ENCODE results near the gene RPUSD3. TPM values are rescaled to one million over a fixed set of nuclear protein-coding genes. Genes with fewer than 3 reads are reported as not detected.

Gene RPUSD3
- total RNA-seq, 1 experiment from 2014 or later = 46.9 TPM

DNA sequence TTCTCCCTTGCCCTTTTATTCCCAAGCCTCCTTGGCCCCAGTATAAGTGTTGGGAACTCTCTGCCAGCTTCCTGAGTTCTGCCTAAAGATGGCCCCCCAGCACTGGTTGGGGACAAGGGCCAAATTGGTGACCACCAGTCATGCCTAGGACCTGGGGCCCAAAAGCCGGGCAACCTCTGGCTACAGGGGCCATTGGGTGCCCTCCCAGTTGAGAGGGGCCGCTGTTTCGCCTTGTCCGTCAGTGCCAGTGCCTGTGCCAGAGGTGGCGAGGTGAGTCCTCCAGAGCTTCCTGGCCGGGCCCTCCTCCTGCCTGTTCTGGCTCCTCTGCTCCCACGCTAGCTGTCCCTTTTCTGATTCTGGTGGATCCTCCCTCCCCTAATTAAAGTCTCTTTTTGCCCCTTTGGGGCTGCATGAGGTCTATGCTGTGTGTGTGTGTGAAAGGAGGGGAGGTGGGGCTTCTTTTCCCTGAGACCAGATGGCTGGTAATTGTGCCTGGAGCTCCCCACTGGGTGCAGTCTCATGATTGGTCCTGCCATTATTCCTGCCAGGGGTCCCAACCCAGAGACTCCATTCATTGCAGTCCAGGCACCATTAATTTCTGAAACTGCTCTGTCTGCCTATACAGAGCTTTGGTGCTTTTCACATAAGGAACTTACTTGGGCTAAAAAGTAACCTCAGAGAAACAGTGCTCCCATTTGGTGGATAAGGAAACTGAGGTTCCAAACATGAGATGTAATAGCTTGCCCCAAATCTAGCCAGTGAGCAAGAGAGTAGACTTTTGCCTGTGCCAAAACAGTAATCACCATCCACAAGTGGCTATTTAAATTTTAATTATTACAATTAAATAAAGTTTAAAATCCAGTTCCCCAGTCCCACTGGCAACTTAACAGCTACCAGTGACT is 36.9 kb downstream of the RPUSD3 start:
- Histone ChIP-seq H3K4me3 (ENCODE audit: low read depth, low read length, poor library complexity, severe bottlenecking) (no peak overlapping the region), H3K27me3 (replicated peaks; ENCODE audit: insufficient read depth, low read depth, low read length, poor library complexity) (no peaks in the 10 kb centered on the region), H3K27ac (ENCODE audit: low read depth, low read length, poor library complexity, severe bottlenecking) (peak overlapping the region; percentile 21), H3K9me3 (ENCODE audit: low read depth, low read length, poor library complexity, severe bottlenecking) (no peaks in the 10 kb centered on the region), H3K36me3 (ENCODE audit: insufficient read depth, low read length, poor library complexity, severe bottlenecking) (peaks cover 40% of the 10 kb centered on the region), H3K4me1 (ENCODE audit: insufficient read depth, low read length, poor library complexity, severe bottlenecking) (peaks cover 13% of the 10 kb centered on the region)
- TF ChIP-seq, protein P1, sequence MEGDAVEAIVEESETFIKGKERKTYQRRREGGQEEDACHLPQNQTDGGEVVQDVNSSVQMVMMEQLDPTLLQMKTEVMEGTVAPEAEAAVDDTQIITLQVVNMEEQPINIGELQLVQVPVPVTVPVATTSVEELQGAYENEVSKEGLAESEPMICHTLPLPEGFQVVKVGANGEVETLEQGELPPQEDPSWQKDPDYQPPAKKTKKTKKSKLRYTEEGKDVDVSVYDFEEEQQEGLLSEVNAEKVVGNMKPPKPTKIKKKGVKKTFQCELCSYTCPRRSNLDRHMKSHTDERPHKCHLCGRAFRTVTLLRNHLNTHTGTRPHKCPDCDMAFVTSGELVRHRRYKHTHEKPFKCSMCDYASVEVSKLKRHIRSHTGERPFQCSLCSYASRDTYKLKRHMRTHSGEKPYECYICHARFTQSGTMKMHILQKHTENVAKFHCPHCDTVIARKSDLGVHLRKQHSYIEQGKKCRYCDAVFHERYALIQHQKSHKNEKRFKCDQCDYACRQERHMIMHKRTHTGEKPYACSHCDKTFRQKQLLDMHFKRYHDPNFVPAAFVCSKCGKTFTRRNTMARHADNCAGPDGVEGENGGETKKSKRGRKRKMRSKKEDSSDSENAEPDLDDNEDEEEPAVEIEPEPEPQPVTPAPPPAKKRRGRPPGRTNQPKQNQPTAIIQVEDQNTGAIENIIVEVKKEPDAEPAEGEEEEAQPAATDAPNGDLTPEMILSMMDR (conservative IDR thresholded peaks at IDR 0.05; ENCODE audit: low read depth, low read length) = no peak
- no peak for TF ChIP-seq EZH2 (IDR thresholded peaks at IDR 0.05; ENCODE audit: borderline replicate concordance, low read depth, low read length, poor library complexity, severe bottlenecking)
- intact Hi-C loops (cut with micrococcal nuclease; ENCODE audit: unreplicated experiment) = loop anchor here (5.0 kb wide), 1 partner anchor 305 kb away; no protein-coding TSS in a partner anchor
- BruUV-seq (replicated peaks) = TSS peak; percentile 77
- DNase-seq (ENCODE audit: low spot score) = no peak
- POLR2A ChIA-PET (ENCODE audit: low non-redundant PET) = interaction anchor here (0.5 kb wide), 1 partner anchor 139 kb away, joined by 4 read pairs; no protein-coding TSS in a partner anchor
- CTCF ChIA-PET = no interaction called here

DNA sequence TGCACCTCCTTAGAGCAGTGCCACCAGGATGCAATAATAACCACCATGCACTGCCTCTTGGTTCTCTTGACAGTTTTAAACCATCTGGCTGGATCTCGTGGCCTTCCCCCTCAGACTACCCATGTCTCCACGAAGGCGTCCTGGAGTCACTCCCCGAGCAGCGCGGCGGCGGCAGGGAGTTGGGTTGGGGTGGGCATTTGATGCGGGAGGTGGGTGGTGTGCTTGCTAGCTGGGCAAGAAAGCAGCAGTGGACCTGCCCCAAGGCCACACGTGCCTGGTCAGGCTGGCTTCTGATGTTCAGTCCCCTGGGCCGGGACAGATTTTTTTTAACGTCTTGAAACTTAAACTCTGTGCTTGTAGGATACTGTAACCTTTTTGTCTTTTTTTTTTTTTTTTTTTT is 37.7 kb downstream of the RPUSD3 start:
- H3K9me3 ChIP-seq (ENCODE audit: low read depth, low read length, poor library complexity, severe bottlenecking) = no peaks in the 10 kb centered on the region
- no peak for TF ChIP-seq EZH2 (IDR thresholded peaks at IDR 0.05; ENCODE audit: borderline replicate concordance, low read depth, low read length, poor library complexity, severe bottlenecking)
- TF ChIP-seq, protein P1 (conservative IDR thresholded peaks at IDR 0.05; ENCODE audit: low read depth, low read length) = no peak
- H3K36me3 ChIP-seq (ENCODE audit: insufficient read depth, low read length, poor library complexity, severe bottlenecking) = peaks cover 46% of the 10 kb centered on the region
- no peak for DNase-seq (ENCODE audit: low spot score)
- intact Hi-C loops (cut with micrococcal nuclease; ENCODE audit: unreplicated experiment) = loop anchor here (5.0 kb wide), 1 partner anchor 304 kb away; no protein-coding TSS in a partner anchor
- peaks cover 13% of the 10 kb centered on the region for H3K4me1 ChIP-seq (ENCODE audit: insufficient read depth, low read length, poor library complexity, severe bottlenecking)
- ChIA-PET POLR2A (ENCODE audit: low non-redundant PET) (no interaction called here), CTCF (no interaction called here)
- H3K27me3 ChIP-seq (replicated peaks; ENCODE audit: insufficient read depth, low read depth, low read length, poor library complexity) = no peaks in the 10 kb centered on the region
- H3K4me3 ChIP-seq (ENCODE audit: low read depth, low read length, poor library complexity, severe bottlenecking) = no peak overlapping the region
- BruUV-seq (replicated peaks) = no TSS peak
- H3K27ac ChIP-seq (ENCODE audit: low read depth, low read length, poor library complexity, severe bottlenecking) = no peak overlapping the region

DNA sequence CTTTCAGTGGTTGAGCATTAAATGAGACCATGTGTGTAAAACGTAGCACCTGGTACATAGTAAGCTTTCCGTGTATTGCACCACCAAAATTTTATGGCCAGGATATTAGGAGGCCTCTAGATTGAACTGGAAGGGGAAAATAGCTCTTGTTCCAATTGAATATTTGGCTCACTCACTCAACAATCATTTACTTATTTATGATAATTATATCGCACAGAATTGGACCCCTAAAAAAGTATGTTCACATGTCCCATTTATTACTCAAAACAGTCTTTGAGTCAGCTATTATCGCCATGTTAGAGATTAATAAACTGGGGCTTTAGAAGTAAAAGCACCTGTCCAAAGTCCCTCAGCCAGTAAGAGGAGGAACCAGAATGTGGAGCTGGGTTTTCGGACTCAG is 38.8 kb downstream of the RPUSD3 start:
- CTCF ChIA-PET = no interaction called here
- intact Hi-C loops (cut with micrococcal nuclease; ENCODE audit: unreplicated experiment) = loop anchor here (5.0 kb wide), 1 partner anchor 303 kb away; no protein-coding TSS in a partner anchor
- POLR2A ChIA-PET (ENCODE audit: low non-redundant PET) = no interaction called here
- Histone ChIP-seq H3K36me3 (ENCODE audit: insufficient read depth, low read length, poor library complexity, severe bottlenecking) (peaks cover 58% of the 10 kb centered on the region), H3K27ac (ENCODE audit: low read depth, low read length, poor library complexity, severe bottlenecking) (no peak overlapping the region), H3K27me3 (replicated peaks; ENCODE audit: insufficient read depth, low read depth, low read length, poor library complexity) (no peaks in the 10 kb centered on the region), H3K4me3 (ENCODE audit: low read depth, low read length, poor library complexity, severe bottlenecking) (no peak overlapping the region), H3K4me1 (ENCODE audit: insufficient read depth, low read length, poor library complexity, severe bottlenecking) (peaks cover 7% of the 10 kb centered on the region), H3K9me3 (ENCODE audit: low read depth, low read length, poor library complexity, severe bottlenecking) (no peaks in the 10 kb centered on the region)
- DNase-seq (ENCODE audit: low spot score) = no peak
- TF ChIP-seq, protein P1 (conservative IDR thresholded peaks at IDR 0.05; ENCODE audit: low read depth, low read length) = no peak
- no peak for TF ChIP-seq EZH2 (IDR thresholded peaks at IDR 0.05; ENCODE audit: borderline replicate concordance, low read depth, low read length, poor library complexity, severe bottlenecking)
- BruUV-seq (replicated peaks) = no TSS peak
